Rectal smooth muscle tissue (tissue), 1 donor: ENCODE measurements around the gene GLT6D1.

ENCODE experiments used
- H3K27ac ChIP-seq: one replicate; pipeline ENCODE4 v1.7.0; 2013; ENCODE audit warnings: low read depth, low read length, inconsistent platforms
- H3K27me3 ChIP-seq: one replicate; pipeline ENCODE4 v1.7.0; 2013; ENCODE audit warnings: low read length; ENCODE audit not compliant: control insufficient read depth, insufficient read depth
- H3K36me3 ChIP-seq: one replicate; pipeline ENCODE4 v1.7.0; 2013; ENCODE audit warnings: low read length; ENCODE audit not compliant: control insufficient read depth, insufficient read depth
- H3K4me1 ChIP-seq: one replicate; pipeline ENCODE4 v1.7.0; 2013; ENCODE audit warnings: low read length; ENCODE audit not compliant: control insufficient read depth, insufficient read depth
- H3K4me3 ChIP-seq: one replicate; pipeline ENCODE4 v1.7.0; 2013; ENCODE audit warnings: low read length
- H3K9ac ChIP-seq: one replicate; pipeline ENCODE4 v1.7.0; 2013; ENCODE audit warnings: low read length

The GLT6D1 gene

DNA sequence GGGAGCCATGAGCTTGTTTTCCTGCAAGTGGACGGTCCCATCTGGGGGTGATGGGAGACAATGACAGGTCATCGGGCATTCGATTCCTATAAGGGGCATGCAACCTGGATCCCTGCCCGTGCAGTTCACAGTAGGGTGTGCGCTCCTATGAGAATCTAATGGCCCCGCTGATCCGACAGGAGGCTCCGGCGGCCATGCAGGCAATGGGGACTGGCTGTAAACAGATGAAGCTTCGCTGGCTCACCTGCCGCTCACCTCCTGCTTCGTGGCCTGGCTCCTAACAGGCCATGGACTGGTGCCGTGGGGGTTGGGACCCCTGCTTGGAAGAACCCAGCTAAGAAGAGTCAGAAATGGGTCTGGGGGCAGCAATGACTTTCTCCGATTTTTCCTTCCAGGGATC lies 56.8 kb downstream of the GLT6D1 start:
- no peaks in the 10 kb centered on the region for H3K4me1 ChIP-seq
- peaks cover 3% of the 10 kb centered on the region for H3K27me3 ChIP-seq
- H3K36me3 ChIP-seq, result no peaks in the 10 kb centered on the region
- H3K27ac ChIP-seq, result no peak overlapping the region
- H3K4me3 ChIP-seq, result no peak overlapping the region
- H3K9ac ChIP-seq, result no peak overlapping the region

GRCh38 chr9:135581636-135582426 lies 57.5 kb downstream of the GLT6D1 start:
- Histone ChIP-seq H3K4me3 (no peak overlapping the region), H3K27me3 (peaks cover 3% of the 10 kb centered on the region), H3K9ac (no peak overlapping the region), H3K4me1 (no peaks in the 10 kb centered on the region), H3K36me3 (no peaks in the 10 kb centered on the region), H3K27ac (no peak overlapping the region)

GRCh38 chr9:135580664-135581380 lies 58.5 kb downstream of the GLT6D1 start:
- Histone ChIP-seq H3K27me3 (peaks cover 3% of the 10 kb centered on the region), H3K27ac (no peak overlapping the region), H3K36me3 (no peaks in the 10 kb centered on the region), H3K9ac (no peak overlapping the region), H3K4me3 (no peak overlapping the region), H3K4me1 (no peaks in the 10 kb centered on the region)

- no peak overlapping the region for H3K4me3 ChIP-seq
- H3K4me1 ChIP-seq, result no peaks in the 10 kb centered on the region
- H3K9ac ChIP-seq, result no peak overlapping the region
- H3K27me3 ChIP-seq, result peaks cover 3% of the 10 kb centered on the region
- H3K36me3 ChIP-seq, result no peaks in the 10 kb centered on the region
- H3K27ac ChIP-seq, result no peak overlapping the region
Observed at GRCh38 chr9:135579889-135580660, 59.3 kb downstream of the GLT6D1 start.

- H3K27me3 ChIP-seq, result peaks cover 3% of the 10 kb centered on the region
- H3K4me1 ChIP-seq, result no peaks in the 10 kb centered on the region
- no peak overlapping the region for H3K4me3 ChIP-seq
- H3K27ac ChIP-seq, result no peak overlapping the region
- no peaks in the 10 kb centered on the region for H3K36me3 ChIP-seq
- no peak overlapping the region for H3K9ac ChIP-seq
Observed at GRCh38 chr9:135579356-135579755, 60.0 kb downstream of the GLT6D1 start.

GRCh38 chr9:135577256-135577655 lies 62.1 kb downstream of the GLT6D1 start:
- no peaks in the 10 kb centered on the region for H3K27me3 ChIP-seq
- H3K4me1 ChIP-seq, result no peaks in the 10 kb centered on the region
- H3K9ac ChIP-seq, result no peak overlapping the region
- no peak overlapping the region for H3K27ac ChIP-seq
- no peaks in the 10 kb centered on the region for H3K36me3 ChIP-seq
- H3K4me3 ChIP-seq, result no peak overlapping the region

DNA sequence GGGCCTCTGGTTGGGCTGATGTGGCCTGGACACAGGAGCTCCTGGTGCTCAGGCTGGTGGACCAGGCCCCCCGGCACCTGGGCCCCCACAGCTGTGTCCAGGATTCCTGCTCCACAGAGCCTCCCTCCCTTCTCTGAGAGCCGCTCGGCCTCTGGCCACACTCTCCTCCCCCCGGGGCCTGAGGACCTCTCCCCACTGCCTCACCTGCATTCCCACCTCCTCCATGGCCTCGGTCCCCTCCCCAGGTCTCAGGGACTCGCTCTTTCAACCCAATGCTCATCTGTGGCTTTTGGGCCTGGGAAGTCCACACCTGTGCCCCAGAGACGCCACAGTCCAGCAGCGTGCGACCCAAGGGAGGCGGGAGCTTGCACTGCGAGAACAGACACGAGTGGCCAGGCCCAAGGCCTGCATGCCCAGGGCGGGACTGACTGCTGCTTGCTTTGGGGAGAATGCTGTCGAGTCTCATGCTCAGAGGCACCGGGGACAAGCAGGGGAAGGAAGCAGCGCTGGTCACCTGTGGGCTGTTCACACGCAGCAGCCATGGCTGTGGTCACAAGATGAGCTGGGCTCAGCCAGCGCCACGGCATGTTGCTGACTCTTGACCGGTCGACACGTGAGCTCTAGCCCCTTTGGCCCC lies 63.2 kb downstream of the GLT6D1 start:
- H3K9ac ChIP-seq, result no peak overlapping the region
- H3K27me3 ChIP-seq, result no peaks in the 10 kb centered on the region
- no peaks in the 10 kb centered on the region for H3K36me3 ChIP-seq
- H3K27ac ChIP-seq, result no peak overlapping the region
- no peaks in the 10 kb centered on the region for H3K4me1 ChIP-seq
- H3K4me3 ChIP-seq, result no peak overlapping the region

GRCh38 chr9:135574943-135575342 lies 64.4 kb downstream of the GLT6D1 start:
- H3K9ac ChIP-seq, result no peak overlapping the region
- no peak overlapping the region for H3K27ac ChIP-seq
- H3K36me3 ChIP-seq, result no peaks in the 10 kb centered on the region
- no peaks in the 10 kb centered on the region for H3K27me3 ChIP-seq
- H3K4me3 ChIP-seq, result no peak overlapping the region
- no peaks in the 10 kb centered on the region for H3K4me1 ChIP-seq

- H3K4me3 ChIP-seq, result no peak overlapping the region
- H3K4me1 ChIP-seq, result no peaks in the 10 kb centered on the region
- no peak overlapping the region for H3K9ac ChIP-seq
- no peaks in the 10 kb centered on the region for H3K36me3 ChIP-seq
- no peak overlapping the region for H3K27ac ChIP-seq
- H3K27me3 ChIP-seq, result no peaks in the 10 kb centered on the region
Observed at GRCh38 chr9:135574331-135574730, 65.0 kb downstream of the GLT6D1 start.
